ENCODE data around the gene TATDN3. TPM values are rescaled to one million over a fixed set of nuclear protein-coding genes. Genes with fewer than 3 reads are reported as not detected.
A peak's percentile ranks its signal among the peaks of the same experiment; 100 is the strongest.

Gene TATDN3
- polyA plus RNA-seq, 1 experiment: 16.3 TPM

DNA sequence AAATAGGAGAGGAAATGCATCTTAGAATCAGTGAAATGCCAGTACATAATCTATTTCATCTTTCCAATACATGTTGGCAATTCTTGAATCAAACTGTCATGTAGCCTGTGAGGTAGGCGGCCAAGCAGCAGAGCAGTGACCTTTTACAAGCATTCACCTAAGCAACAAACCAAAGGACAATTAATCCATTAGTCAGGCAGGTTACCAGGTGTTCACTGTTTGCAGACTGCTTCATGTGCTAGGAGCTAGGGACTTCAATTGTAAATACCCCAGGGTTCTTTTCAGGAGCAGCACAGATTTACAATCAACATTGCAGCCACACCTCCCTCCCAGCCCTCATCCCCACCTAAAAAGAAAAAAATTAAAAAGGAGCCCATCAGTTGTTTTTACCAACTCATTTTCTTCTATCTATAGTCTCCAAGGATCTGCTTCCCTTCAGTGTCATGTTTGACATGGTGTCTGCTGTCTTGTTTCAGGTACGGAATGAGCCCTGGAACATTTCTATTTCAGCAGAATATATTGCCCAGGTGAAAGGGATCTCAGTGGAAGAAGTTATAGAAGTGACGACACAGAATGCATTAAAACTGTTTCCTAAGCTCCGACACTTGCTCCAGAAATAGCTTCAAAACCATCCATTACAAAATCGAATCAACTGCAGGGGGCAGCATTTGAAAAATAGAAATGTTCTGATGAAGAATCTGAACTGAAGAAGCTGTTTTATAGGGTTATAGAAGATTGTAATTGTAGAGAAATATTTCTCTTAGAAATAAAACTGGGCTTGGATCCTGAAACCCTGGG, 23.0 kb downstream of the TATDN3 start:
- ChIA-PET CTCF (interaction anchor here (0.5 to 1.9 kb wide), 15 partner anchors 9 to 189 kb away, joined by 3 to 50 read pairs (median 4); no protein-coding TSS in a partner anchor), POLR2A (interaction anchor here (1.0 kb wide), 1 partner anchor 43 kb away, joined by 4 read pairs; the partner anchor contains the start of gene FLVCR1)
- Histone ChIP-seq H3K27me3 (ENCODE audit: control insufficient read depth, insufficient read depth, low read length) (no peaks in the 10 kb centered on the region), H3K9me3 (ENCODE audit: control insufficient read depth, insufficient read depth, low read length) (no peaks in the 10 kb centered on the region), H3K4me3 (ENCODE audit: low read depth, low read length) (no peak overlapping the region), H3K27ac (ENCODE audit: low read depth, low read length) (no peak overlapping the region)
- DNase-seq (ENCODE audit: low read depth, low spot score): no peak
- TF ChIP-seq, protein P1, sequence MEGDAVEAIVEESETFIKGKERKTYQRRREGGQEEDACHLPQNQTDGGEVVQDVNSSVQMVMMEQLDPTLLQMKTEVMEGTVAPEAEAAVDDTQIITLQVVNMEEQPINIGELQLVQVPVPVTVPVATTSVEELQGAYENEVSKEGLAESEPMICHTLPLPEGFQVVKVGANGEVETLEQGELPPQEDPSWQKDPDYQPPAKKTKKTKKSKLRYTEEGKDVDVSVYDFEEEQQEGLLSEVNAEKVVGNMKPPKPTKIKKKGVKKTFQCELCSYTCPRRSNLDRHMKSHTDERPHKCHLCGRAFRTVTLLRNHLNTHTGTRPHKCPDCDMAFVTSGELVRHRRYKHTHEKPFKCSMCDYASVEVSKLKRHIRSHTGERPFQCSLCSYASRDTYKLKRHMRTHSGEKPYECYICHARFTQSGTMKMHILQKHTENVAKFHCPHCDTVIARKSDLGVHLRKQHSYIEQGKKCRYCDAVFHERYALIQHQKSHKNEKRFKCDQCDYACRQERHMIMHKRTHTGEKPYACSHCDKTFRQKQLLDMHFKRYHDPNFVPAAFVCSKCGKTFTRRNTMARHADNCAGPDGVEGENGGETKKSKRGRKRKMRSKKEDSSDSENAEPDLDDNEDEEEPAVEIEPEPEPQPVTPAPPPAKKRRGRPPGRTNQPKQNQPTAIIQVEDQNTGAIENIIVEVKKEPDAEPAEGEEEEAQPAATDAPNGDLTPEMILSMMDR (IDR thresholded peaks at IDR 0.05; ENCODE audit: low read depth, low read length): 0 out of 2 replicates have a peak, but pooled peaks have one; percentile 28

GRCh38 chr1:212816567-212817278, 25.0 kb downstream of the TATDN3 start:
- ChIA-PET POLR2A (no interaction called here), CTCF (interaction anchor here (0.5 to 2.6 kb wide), 4 partner anchors 18 to 178 kb away, joined by 3 to 17 read pairs (median 4); no protein-coding TSS in a partner anchor)
- Histone ChIP-seq H3K27me3 (ENCODE audit: control insufficient read depth, insufficient read depth, low read length) (no peaks in the 10 kb centered on the region), H3K4me3 (ENCODE audit: low read depth, low read length) (no peak overlapping the region), H3K27ac (ENCODE audit: low read depth, low read length) (peak overlapping the region; percentile 31), H3K9me3 (ENCODE audit: control insufficient read depth, insufficient read depth, low read length) (no peaks in the 10 kb centered on the region)
- no peak for DNase-seq (ENCODE audit: low read depth, low spot score)
- TF ChIP-seq, protein P1 (IDR thresholded peaks at IDR 0.05; ENCODE audit: low read depth, low read length): no peak

DNA sequence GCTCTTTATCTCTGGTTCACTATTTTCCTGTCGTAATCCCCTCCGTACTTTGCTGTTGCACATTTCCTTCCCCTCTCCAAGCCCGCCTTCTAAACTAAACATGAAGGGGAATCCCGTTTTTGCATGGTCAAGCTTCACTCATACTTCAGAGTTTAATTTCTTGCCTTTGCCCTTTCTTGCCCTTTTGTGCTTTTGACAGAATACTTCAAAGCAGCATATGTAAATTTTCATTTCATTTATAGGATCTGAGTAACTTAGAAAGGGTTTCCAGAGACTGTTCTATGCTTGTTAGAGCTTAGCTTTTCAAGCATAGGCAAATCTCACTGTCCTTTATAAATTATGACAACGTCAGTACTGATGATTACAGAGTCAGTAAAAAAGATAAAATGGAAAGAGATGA, 28.0 kb downstream of the TATDN3 start:
- no peak overlapping the region for H3K4me3 ChIP-seq (ENCODE audit: low read depth, low read length)
- H3K9me3 ChIP-seq (ENCODE audit: control insufficient read depth, insufficient read depth, low read length): peaks cover 8% of the 10 kb centered on the region; the same call in 1 of the 2 replicates
- DNase-seq (ENCODE audit: low read depth, low spot score): no peak
- no peak overlapping the region for H3K27ac ChIP-seq (ENCODE audit: low read depth, low read length)
- TF ChIP-seq, protein P1 (IDR thresholded peaks at IDR 0.05; ENCODE audit: low read depth, low read length): no peak
- CTCF ChIA-PET: interaction anchor here (0.5 kb wide), 1 partner anchor 38 kb away, joined by 11 read pairs; the partner anchor contains the start of gene FLVCR1
- no peaks in the 10 kb centered on the region for H3K27me3 ChIP-seq (ENCODE audit: control insufficient read depth, insufficient read depth, low read length)
- POLR2A ChIA-PET: interaction anchor here (1.1 kb wide), 1 partner anchor 211 kb away, joined by 4 read pairs; the partner anchor contains the start of gene ATF3

GRCh38 chr1:212820969-212821368, 29.3 kb downstream of the TATDN3 start:
- Histone ChIP-seq H3K27ac (ENCODE audit: low read depth, low read length) (no peak overlapping the region), H3K9me3 (ENCODE audit: control insufficient read depth, insufficient read depth, low read length) (peaks cover 19% of the 10 kb centered on the region), H3K4me3 (ENCODE audit: low read depth, low read length) (no peak overlapping the region), H3K27me3 (ENCODE audit: control insufficient read depth, insufficient read depth, low read length) (no peaks in the 10 kb centered on the region)
- ChIA-PET CTCF (interaction anchor here (1.3 kb wide), 1 partner anchor 174 kb away, joined by 4 read pairs; no protein-coding TSS in a partner anchor), POLR2A (no interaction called here)
- TF ChIP-seq, protein P1 (IDR thresholded peaks at IDR 0.05; ENCODE audit: low read depth, low read length): no peak
- DNase-seq (ENCODE audit: low read depth, low spot score): no peak

Measured in AG04450 (cell line).